ENCODE results near the gene SLC13A3.

SLC13A3 gene

GRCh38 chr20:46642969-46643343, 8.3 kb downstream of the SLC13A3 start:
- no peaks in the 10 kb centered on the region for H3K4me1 Mint-ChIP-seq
- H3K27ac Mint-ChIP-seq (ENCODE audit: low read depth): no peak overlapping the region
- no peak for DNase-seq (ENCODE audit: low spot score in 2 of 2)
- H3K36me3 Mint-ChIP-seq (ENCODE audit: insufficient read depth): no peaks in the 10 kb centered on the region
- H3K9me3 Mint-ChIP-seq: no peaks in the 10 kb centered on the region
- ATAC-seq (replicated peaks; ENCODE audit: extremely low read depth, poor library complexity, severe bottlenecking): no peak
- H3K4me3 Mint-ChIP-seq: no peak overlapping the region
- peaks cover 56% of the 10 kb centered on the region for H3K27me3 Mint-ChIP-seq

GRCh38 chr20:46642265-46642968, 8.8 kb downstream of the SLC13A3 start:
- Mint-ChIP-seq H3K27ac (ENCODE audit: low read depth) (no peak overlapping the region), H3K27me3 (peaks cover 62% of the 10 kb centered on the region), H3K4me3 (no peak overlapping the region), H3K9me3 (no peaks in the 10 kb centered on the region), H3K4me1 (no peaks in the 10 kb centered on the region), H3K36me3 (ENCODE audit: insufficient read depth) (no peaks in the 10 kb centered on the region)
- no peak for ATAC-seq (replicated peaks; ENCODE audit: extremely low read depth, poor library complexity, severe bottlenecking)
- DNase-seq (ENCODE audit: low spot score in 2 of 2): no peak

- Mint-ChIP-seq H3K27me3 (peaks cover 67% of the 10 kb centered on the region), H3K4me3 (no peak overlapping the region), H3K4me1 (no peaks in the 10 kb centered on the region), H3K36me3 (ENCODE audit: insufficient read depth) (no peaks in the 10 kb centered on the region), H3K9me3 (no peaks in the 10 kb centered on the region), H3K27ac (ENCODE audit: low read depth) (no peak overlapping the region)
- no peak for ATAC-seq (replicated peaks; ENCODE audit: extremely low read depth, poor library complexity, severe bottlenecking)
- DNase-seq (ENCODE audit: low spot score in 2 of 2): no peak
Measured at GRCh38 chr20:46641424-46641823, 9.8 kb downstream of the SLC13A3 start.

- Mint-ChIP-seq H3K4me1 (no peaks in the 10 kb centered on the region), H3K27me3 (peaks cover 74% of the 10 kb centered on the region), H3K27ac (ENCODE audit: low read depth) (no peak overlapping the region), H3K4me3 (no peak overlapping the region), H3K9me3 (no peaks in the 10 kb centered on the region), H3K36me3 (ENCODE audit: insufficient read depth) (no peaks in the 10 kb centered on the region)
- DNase-seq (ENCODE audit: low spot score in 2 of 2) (no peak), ATAC-seq (replicated peaks; ENCODE audit: extremely low read depth, poor library complexity, severe bottlenecking) (no peak)
Measured at GRCh38 chr20:46640536-46641311, 10.5 kb downstream of the SLC13A3 start.

- H3K27ac Mint-ChIP-seq (ENCODE audit: low read depth): no peak overlapping the region
Measured at GRCh38 chr20:46640044-46640443, 11.2 kb downstream of the SLC13A3 start.

GRCh38 chr20:46639587-46639986, 11.7 kb downstream of the SLC13A3 start:
- H3K4me1 Mint-ChIP-seq: no peaks in the 10 kb centered on the region
- no peaks in the 10 kb centered on the region for H3K9me3 Mint-ChIP-seq
- H3K36me3 Mint-ChIP-seq (ENCODE audit: insufficient read depth): no peaks in the 10 kb centered on the region
- DNase-seq (ENCODE audit: low spot score in 2 of 2): no peak
- ATAC-seq (replicated peaks; ENCODE audit: extremely low read depth, poor library complexity, severe bottlenecking): no peak
- peaks cover 85% of the 10 kb centered on the region for H3K27me3 Mint-ChIP-seq
- H3K27ac Mint-ChIP-seq (ENCODE audit: low read depth): no peak overlapping the region
- no peak overlapping the region for H3K4me3 Mint-ChIP-seq

More at GRCh38 chr20:46640044-46640443, 11.2 kb downstream of the SLC13A3 start:
- H3K4me3 Mint-ChIP-seq: no peak overlapping the region
- ATAC-seq (replicated peaks; ENCODE audit: extremely low read depth, poor library complexity, severe bottlenecking): no peak
- H3K36me3 Mint-ChIP-seq (ENCODE audit: insufficient read depth): no peaks in the 10 kb centered on the region
- DNase-seq (ENCODE audit: low spot score in 2 of 2): no peak
- H3K27me3 Mint-ChIP-seq: peaks cover 80% of the 10 kb centered on the region
- H3K9me3 Mint-ChIP-seq: no peaks in the 10 kb centered on the region
- H3K4me1 Mint-ChIP-seq: no peaks in the 10 kb centered on the region

- no peak for DNase-seq (ENCODE audit: low spot score in 2 of 2)
- no peak overlapping the region for H3K27ac Mint-ChIP-seq (ENCODE audit: low read depth)
- no peak overlapping the region for H3K4me3 Mint-ChIP-seq
- no peaks in the 10 kb centered on the region for H3K9me3 Mint-ChIP-seq
- H3K27me3 Mint-ChIP-seq: peaks cover 86% of the 10 kb centered on the region
- ATAC-seq (replicated peaks; ENCODE audit: extremely low read depth, poor library complexity, severe bottlenecking): no peak
- H3K36me3 Mint-ChIP-seq (ENCODE audit: insufficient read depth): no peaks in the 10 kb centered on the region
- H3K4me1 Mint-ChIP-seq: no peaks in the 10 kb centered on the region
Measured at GRCh38 chr20:46638898-46639274, 12.4 kb downstream of the SLC13A3 start.

- no peak overlapping the region for H3K4me3 Mint-ChIP-seq
- no peaks in the 10 kb centered on the region for H3K4me1 Mint-ChIP-seq
- ATAC-seq (replicated peaks; ENCODE audit: extremely low read depth, poor library complexity, severe bottlenecking): no peak
- H3K36me3 Mint-ChIP-seq (ENCODE audit: insufficient read depth): no peaks in the 10 kb centered on the region
- no peak for DNase-seq (ENCODE audit: low spot score in 2 of 2)
- H3K27me3 Mint-ChIP-seq: peaks cover 82% of the 10 kb centered on the region
- no peak overlapping the region for H3K27ac Mint-ChIP-seq (ENCODE audit: low read depth)
- no peaks in the 10 kb centered on the region for H3K9me3 Mint-ChIP-seq
Measured at GRCh38 chr20:46638134-46638897, 12.9 kb downstream of the SLC13A3 start.

- no peak for ATAC-seq (replicated peaks; ENCODE audit: extremely low read depth, poor library complexity, severe bottlenecking)
- Mint-ChIP-seq H3K27me3 (peaks cover 75% of the 10 kb centered on the region), H3K4me3 (no peak overlapping the region), H3K36me3 (ENCODE audit: insufficient read depth) (no peaks in the 10 kb centered on the region), H3K9me3 (no peaks in the 10 kb centered on the region), H3K27ac (ENCODE audit: low read depth) (no peak overlapping the region), H3K4me1 (no peaks in the 10 kb centered on the region)
- no peak for DNase-seq (ENCODE audit: low spot score in 2 of 2)
Measured at GRCh38 chr20:46637427-46638133, 13.7 kb downstream of the SLC13A3 start.

GRCh38 chr20:46637020-46637419, 14.2 kb downstream of the SLC13A3 start:
- no peaks in the 10 kb centered on the region for H3K9me3 Mint-ChIP-seq
- H3K27me3 Mint-ChIP-seq: peaks cover 69% of the 10 kb centered on the region
- no peaks in the 10 kb centered on the region for H3K4me1 Mint-ChIP-seq
- no peak overlapping the region for H3K4me3 Mint-ChIP-seq
- no peak for DNase-seq (ENCODE audit: low spot score in 2 of 2)
- H3K27ac Mint-ChIP-seq (ENCODE audit: low read depth): no peak overlapping the region
- ATAC-seq (replicated peaks; ENCODE audit: extremely low read depth, poor library complexity, severe bottlenecking): no peak
- no peaks in the 10 kb centered on the region for H3K36me3 Mint-ChIP-seq (ENCODE audit: insufficient read depth)

GRCh38 chr20:46636514-46636913, 14.7 kb downstream of the SLC13A3 start:
- Mint-ChIP-seq H3K4me1 (no peaks in the 10 kb centered on the region), H3K27ac (ENCODE audit: low read depth) (no peak overlapping the region), H3K36me3 (ENCODE audit: insufficient read depth) (no peaks in the 10 kb centered on the region), H3K27me3 (peaks cover 65% of the 10 kb centered on the region), H3K4me3 (no peak overlapping the region), H3K9me3 (no peaks in the 10 kb centered on the region)
- DNase-seq (ENCODE audit: low spot score in 2 of 2) (no peak), ATAC-seq (replicated peaks; ENCODE audit: extremely low read depth, poor library complexity, severe bottlenecking) (no peak)

GRCh38 chr20:46635514-46636136, 15.6 kb downstream of the SLC13A3 start:
- H3K9me3 Mint-ChIP-seq: no peaks in the 10 kb centered on the region
- no peak overlapping the region for H3K27ac Mint-ChIP-seq (ENCODE audit: low read depth)
- DNase-seq (ENCODE audit: low spot score in 2 of 2): no peak
- no peaks in the 10 kb centered on the region for H3K36me3 Mint-ChIP-seq (ENCODE audit: insufficient read depth)
- H3K4me1 Mint-ChIP-seq: no peaks in the 10 kb centered on the region
- ATAC-seq (replicated peaks; ENCODE audit: extremely low read depth, poor library complexity, severe bottlenecking): no peak
- peaks cover 65% of the 10 kb centered on the region for H3K27me3 Mint-ChIP-seq
- no peak overlapping the region for H3K4me3 Mint-ChIP-seq

Data from central memory CD8-positive, alpha-beta T cell (primary cell).